OCI-LY3 (cell line): Measurements from ENCODE around the gene ATP11B.

Experiments used
- H2AFZ ChIP-seq: fragments of 200-600, 300-600 bp; shearing (Covaris generic); 2 replicates; pipeline ENCODE4 v1.6.0; 2014; ENCODE audit warnings: antibody characterized with exemption, low read depth, low read length
- H3K27ac ChIP-seq: fragments of 200-600, 300-600 bp; sonication (generic); 2 replicates; pipeline ENCODE4 v1.5.1; 2014; ENCODE audit warnings: mild to moderate bottlenecking, low read length, moderate library complexity, mixed read lengths
- H3K27me3 ChIP-seq: fragments of 200-600, 300-600 bp; sonication (generic); 2 replicates; pipeline ENCODE4 v1.6.1; 2014; ENCODE audit warnings: low read depth, low read length, mixed read lengths
- H3K36me3 ChIP-seq: fragments of 200-600, 300-600 bp; sonication (generic); replicated peaks from 2 replicates; pipeline ENCODE3; 2014; ENCODE audit warnings: low read depth, low read length, mixed read lengths
- H3K4me1 ChIP-seq: fragments of 300-600, 200-600 bp; sonication (generic); 2 replicates; pipeline ENCODE4 v1.6.1; 2014; ENCODE audit warnings: low read length, mixed read lengths
- H3K4me2 ChIP-seq: fragments of 200-600, 300-600 bp; sonication (generic); 2 replicates; pipeline ENCODE4 v1.6.1; 2014; ENCODE audit warnings: low read length, mixed read lengths
- H3K4me3 ChIP-seq: fragments of 300-600, 200-600 bp; sonication (generic); 2 replicates; pipeline ENCODE4 v1.5.1; 2014; ENCODE audit warnings: antibody characterized with exemption, mild to moderate bottlenecking, low read length, moderate library complexity
- H3K79me2 ChIP-seq: fragments of 300-600, 200-600 bp; shearing (Covaris generic); 2 replicates; pipeline ENCODE4 v1.6.1; 2014; ENCODE audit warnings: mild to moderate bottlenecking, low read length, mixed read lengths
- H3K9ac ChIP-seq: fragments of 300-600, 200-600 bp; shearing (Covaris generic); 2 replicates; pipeline ENCODE4 v1.6.0; 2014; ENCODE audit warnings: mild to moderate bottlenecking, low read length, moderate library complexity
- H3K9me3 ChIP-seq: fragments of 200-600, 300-600 bp; shearing (Covaris generic); 2 replicates; pipeline ENCODE4 v1.6.1; 2014; ENCODE audit warnings: low read length, mixed read lengths; ENCODE audit not compliant: insufficient read depth
- H4K20me1 ChIP-seq: fragments of 200-600, 300-600 bp; sonication (generic); 2 replicates; pipeline ENCODE4 v1.6.1; 2016; ENCODE audit warnings: low read length, mixed read lengths; ENCODE audit not compliant: insufficient read depth
- EZH2phosphoT487 ChIP-seq: fragments of 200-600 bp; shearing (Covaris generic); IDR thresholded peaks from 2 replicates; pipeline ENCODE4 v1.6.1; 2018; ENCODE audit warnings: antibody characterized with exemption, mixed run types, low read depth
- TF ChIP-seq, protein P1 (sequence below): fragments of 200-600, 300-600 bp; sonication (generic); IDR thresholded peaks from 2 replicates; pipeline ENCODE4 v1.5.1; 2014; ENCODE audit warnings: antibody characterized with exemption, low read length, low read depth

Gene ATP11B

DNA sequence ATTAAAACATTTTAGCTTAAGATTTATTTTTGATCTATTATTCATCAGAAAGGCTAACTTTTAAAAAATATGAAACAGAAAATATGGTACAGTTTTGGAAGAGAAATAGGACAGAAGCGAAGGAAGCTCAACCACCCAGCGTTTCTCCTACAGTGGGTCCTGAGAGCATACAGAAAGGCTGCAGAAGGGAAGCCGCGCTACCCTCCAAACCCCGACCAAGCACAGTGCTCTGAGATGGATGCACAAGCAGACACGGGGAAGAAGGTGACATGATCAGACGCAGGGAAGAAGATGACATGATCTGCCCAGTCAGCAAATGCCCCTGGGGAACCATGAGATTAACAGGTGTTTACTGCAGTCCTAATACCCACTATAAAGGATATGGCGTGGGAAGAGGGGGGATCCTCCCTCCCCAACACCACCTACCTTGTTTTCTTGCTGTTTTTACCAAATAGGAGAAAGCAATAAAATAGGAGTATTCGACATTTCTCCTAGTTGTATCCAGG lies 172.6 kb downstream of the ATP11B start:
- H3K27me3 ChIP-seq, result no peaks in the 10 kb centered on the region
- H3K9me3 ChIP-seq, result no peaks in the 10 kb centered on the region
- no peak for TF ChIP-seq EZH2phosphoT487
- TF ChIP-seq, protein P1, sequence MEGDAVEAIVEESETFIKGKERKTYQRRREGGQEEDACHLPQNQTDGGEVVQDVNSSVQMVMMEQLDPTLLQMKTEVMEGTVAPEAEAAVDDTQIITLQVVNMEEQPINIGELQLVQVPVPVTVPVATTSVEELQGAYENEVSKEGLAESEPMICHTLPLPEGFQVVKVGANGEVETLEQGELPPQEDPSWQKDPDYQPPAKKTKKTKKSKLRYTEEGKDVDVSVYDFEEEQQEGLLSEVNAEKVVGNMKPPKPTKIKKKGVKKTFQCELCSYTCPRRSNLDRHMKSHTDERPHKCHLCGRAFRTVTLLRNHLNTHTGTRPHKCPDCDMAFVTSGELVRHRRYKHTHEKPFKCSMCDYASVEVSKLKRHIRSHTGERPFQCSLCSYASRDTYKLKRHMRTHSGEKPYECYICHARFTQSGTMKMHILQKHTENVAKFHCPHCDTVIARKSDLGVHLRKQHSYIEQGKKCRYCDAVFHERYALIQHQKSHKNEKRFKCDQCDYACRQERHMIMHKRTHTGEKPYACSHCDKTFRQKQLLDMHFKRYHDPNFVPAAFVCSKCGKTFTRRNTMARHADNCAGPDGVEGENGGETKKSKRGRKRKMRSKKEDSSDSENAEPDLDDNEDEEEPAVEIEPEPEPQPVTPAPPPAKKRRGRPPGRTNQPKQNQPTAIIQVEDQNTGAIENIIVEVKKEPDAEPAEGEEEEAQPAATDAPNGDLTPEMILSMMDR, result no peak
- peak overlapping the region; percentile 59 for H3K9ac ChIP-seq
- H3K4me1 ChIP-seq, result peaks cover 56% of the 10 kb centered on the region
- H3K4me2 ChIP-seq, result peak overlapping the region; percentile 61
- H4K20me1 ChIP-seq, result no peaks in the 10 kb centered on the region
- peaks cover 89% of the 10 kb centered on the region for H3K79me2 ChIP-seq
- H3K36me3 ChIP-seq, result peaks cover 30% of the 10 kb centered on the region
- H3K27ac ChIP-seq, result peak overlapping the region; percentile 96
- no peak overlapping the region for H2AFZ ChIP-seq
- H3K4me3 ChIP-seq, result peak overlapping the region; percentile 62

DNA sequence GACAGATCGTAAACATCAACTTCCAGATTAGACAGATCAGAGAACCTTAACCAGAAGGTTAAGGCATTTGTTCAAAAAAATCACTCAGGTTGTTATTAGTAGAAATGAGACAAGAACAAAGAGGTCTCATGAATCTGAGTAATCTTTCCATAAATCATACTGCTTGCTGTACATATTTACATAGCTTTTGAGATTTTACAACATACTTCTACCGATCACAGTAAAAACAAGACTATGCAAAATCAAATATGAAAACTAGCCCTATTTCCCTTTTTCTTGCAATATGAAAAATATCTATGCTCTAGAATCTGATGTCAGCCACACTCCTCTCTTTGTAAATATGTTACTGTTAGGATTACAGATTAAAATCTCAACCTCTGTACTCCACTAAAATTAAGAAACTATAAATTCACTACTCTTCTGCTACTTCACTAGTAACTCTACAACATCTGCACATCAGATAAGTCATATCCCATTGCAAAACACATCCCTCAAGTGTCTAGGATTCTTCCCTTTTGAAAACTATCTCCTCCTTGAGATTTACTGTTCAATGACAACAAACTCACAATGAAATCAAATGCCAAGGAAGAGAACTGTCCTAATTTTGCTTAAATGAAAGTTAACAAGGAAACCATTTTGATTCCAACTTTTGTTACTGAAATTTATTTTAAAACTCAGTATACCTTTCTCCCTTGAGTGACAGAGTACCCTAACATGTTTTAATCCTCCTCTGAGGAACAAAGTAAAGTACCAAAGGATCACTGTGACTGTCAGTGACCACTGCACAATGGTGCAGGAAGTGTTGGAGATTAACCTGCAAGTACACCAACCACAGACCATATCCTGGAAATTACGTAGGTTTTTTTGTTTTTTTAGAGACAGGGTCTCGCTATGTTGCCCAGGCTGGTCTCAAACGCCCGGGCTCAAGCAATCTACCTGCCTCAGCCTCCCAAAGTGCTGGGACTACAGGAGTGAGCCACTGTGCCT lies 174.2 kb downstream of the ATP11B start:
- no peaks in the 10 kb centered on the region for H3K27me3 ChIP-seq
- TF ChIP-seq, protein P1, result no peak
- no peak for TF ChIP-seq EZH2phosphoT487
- H3K36me3 ChIP-seq, result peaks cover 18% of the 10 kb centered on the region
- peak overlapping the region; percentile 96 for H3K27ac ChIP-seq
- peaks cover 93% of the 10 kb centered on the region for H3K79me2 ChIP-seq
- H3K4me2 ChIP-seq, result peak overlapping the region; percentile 61
- H2AFZ ChIP-seq, result no peak overlapping the region
- no peaks in the 10 kb centered on the region for H3K9me3 ChIP-seq
- peak overlapping the region; percentile 64 for H3K9ac ChIP-seq
- peaks cover 72% of the 10 kb centered on the region for H3K4me1 ChIP-seq
- no peaks in the 10 kb centered on the region for H4K20me1 ChIP-seq
- H3K4me3 ChIP-seq, result peak overlapping the region; percentile 62

GRCh38 chr3:182969277-182969676 lies 176.0 kb downstream of the ATP11B start:
- no peak overlapping the region for H2AFZ ChIP-seq
- H3K4me3 ChIP-seq, result peak overlapping the region; percentile 62
- no peaks in the 10 kb centered on the region for H3K27me3 ChIP-seq
- H3K4me2 ChIP-seq, result peak overlapping the region; percentile 92
- no peaks in the 10 kb centered on the region for H3K9me3 ChIP-seq
- peaks cover 95% of the 10 kb centered on the region for H3K79me2 ChIP-seq
- peaks cover 5% of the 10 kb centered on the region for H3K36me3 ChIP-seq
- H3K9ac ChIP-seq, result peak overlapping the region; percentile 80
- peaks cover 3% of the 10 kb centered on the region; the same call in 1 of the 2 replicates for H4K20me1 ChIP-seq
- peaks cover 73% of the 10 kb centered on the region for H3K4me1 ChIP-seq
- peak overlapping the region; percentile 93 for H3K27ac ChIP-seq
- TF ChIP-seq EZH2phosphoT487, result no peak
- TF ChIP-seq, protein P1, result no peak

DNA sequence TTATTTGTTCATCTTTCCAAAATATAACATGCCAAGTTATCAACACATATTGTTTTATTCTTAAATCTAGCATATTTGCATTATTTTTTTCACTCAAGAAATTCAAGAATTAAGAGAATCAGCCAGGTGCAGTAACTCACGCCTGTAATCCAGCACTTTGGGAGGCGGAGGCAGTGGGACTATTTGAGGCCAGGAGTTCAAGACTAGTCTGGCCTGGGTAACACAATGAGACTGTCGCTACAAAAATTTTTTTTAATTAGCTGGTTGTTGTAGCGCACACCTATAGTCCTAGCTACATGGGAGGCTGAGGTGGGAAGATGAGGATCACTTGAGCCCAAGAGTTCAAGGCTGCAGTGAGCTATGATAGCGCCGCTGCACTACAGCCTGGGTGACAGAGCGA lies 176.5 kb downstream of the ATP11B start:
- no peak for TF ChIP-seq EZH2phosphoT487
- TF ChIP-seq, protein P1, result no peak
- Histone ChIP-seq H3K79me2 (peaks cover 95% of the 10 kb centered on the region), H3K9ac (peak overlapping the region; percentile 80), H4K20me1 (peaks cover 5% of the 10 kb centered on the region), H3K27me3 (no peaks in the 10 kb centered on the region), H3K9me3 (no peaks in the 10 kb centered on the region), H3K4me3 (peak overlapping the region; percentile 62), H3K4me1 (peaks cover 76% of the 10 kb centered on the region), H3K4me2 (peak overlapping the region; percentile 92), H2AFZ (no peak overlapping the region), H3K36me3 (peaks cover 3% of the 10 kb centered on the region), H3K27ac (peak overlapping the region; percentile 93)
